K562 (cell line): ENCODE results near the gene PRKACB. TPM values are rescaled to one million over a fixed set of nuclear protein-coding genes. Genes with fewer than 3 reads are reported as not detected.

Experiments used
- ATAC-seq: fragments of 200-7000 bp; cut with Tn5 transposase; 3 replicates; pipeline ENCODE4 v1.9.1; 2020; ENCODE audit warnings: moderate library complexity
- BruUV-seq: library from RNA; stranded (reverse); fragments of 400-500 nt; replicated peaks from 2 replicates; lab custom pipeline; 2021; lab: Mats Ljungman, UMichigan
- CTCF ChIA-PET: fragments of 300-600 bp; formaldehyde crosslinking; extraction: SDS; loops from one replicate; lab custom pipeline; 2021; ENCODE audit warnings: low intra/inter-chr PET ratio; lab: Yijun Ruan, JAX
- POLR2A ChIA-PET: fragments of 300-600, 350-650 bp; sonication (Branson Sonifier 250); formaldehyde crosslinking; extraction: SDS; loops from one replicate; lab custom pipeline; 2021; ENCODE audit warnings: antibody characterized with exemption, inconsistent platforms; lab: Yijun Ruan, JAX
- DNase-seq, 4 experiments: peaks; one replicate each; pipeline versions ENCODE4 v3.0.0 to v3.0.0-alpha.2; 2011 to 2018; ENCODE audit warnings: low spot score in 3 of 4, mixed read lengths in 3 of 4; ENCODE audit errors: extremely low read depth in 1 of 4
- FAIRE-seq: peaks from 2 replicates; lab custom pipeline; 2011; peaks lifted over from hg19 to GRCh38; lab: Jason Lieb, UNC
- H2AFZ ChIP-seq: 2 replicates; pipeline ENCODE4 v1.6.0; 2011; ENCODE audit warnings: low read depth, low read length, control low read depth, inconsistent platforms
- H3K27ac ChIP-seq: fragments of 200-600 bp; 3 replicates; pipeline ENCODE4 v1.8.0; 2011; ENCODE audit warnings: low read depth, mild to moderate bottlenecking, control low read depth, inconsistent platforms, low read length, moderate library complexity, mixed read lengths; ENCODE audit errors: extremely low read depth
- H3K27me3 ChIP-seq, 2 experiments: fragments of 300-600 bp in 1 of 2; 2 replicates in 1 of 2; 3 replicates in 1 of 2; pipeline versions ENCODE4 v1.6.0 to v1.8.0; 2011; ENCODE audit warnings: inconsistent platforms in 2 of 2, low read length in 2 of 2, mild to moderate bottlenecking in 1 of 2, mixed read lengths in 1 of 2, moderate library complexity in 1 of 2; ENCODE audit not compliant: control insufficient read depth in 2 of 2, insufficient read depth in 2 of 2
- H3K36me3 ChIP-seq: fragments of 300-600 bp; 3 replicates; pipeline ENCODE4 v1.8.0; 2011; ENCODE audit warnings: mild to moderate bottlenecking, low read length, inconsistent platforms; ENCODE audit not compliant: control insufficient read depth, insufficient read depth
- H3K4me1 ChIP-seq, 2 experiments: fragments of 200-600 bp in 1 of 2; replicated peaks in 1 of 2; 2 replicates in 1 of 2; 3 replicates in 1 of 2; pipeline versions ENCODE4 v1.5.1 to v1.8.0; 2011; ENCODE audit warnings: inconsistent platforms in 2 of 2, low read length in 2 of 2, mild to moderate bottlenecking in 1 of 2, mixed read lengths in 1 of 2, moderate library complexity in 1 of 2; ENCODE audit not compliant: control insufficient read depth in 2 of 2, insufficient read depth in 2 of 2
- H3K4me2 ChIP-seq: 2 replicates; pipeline ENCODE4 v1.6.1; 2011; ENCODE audit warnings: low read length, control low read depth, inconsistent platforms, mixed read lengths; ENCODE audit not compliant: insufficient read depth
- H3K4me3 ChIP-seq: fragments of 200-600 bp; sonication (generic), shearing (Covaris generic); 2 replicates; pipeline ENCODE4 v1.5.1; 2016; ENCODE audit warnings: control low read depth, inconsistent platforms
- H3K79me2 ChIP-seq: fragments of 200-600 bp; 3 replicates; pipeline ENCODE4 v1.8.0; 2011; ENCODE audit warnings: low read length, inconsistent platforms; ENCODE audit not compliant: control insufficient read depth, insufficient read depth
- H3K9ac ChIP-seq, 2 experiments: 2 replicates each; pipeline versions ENCODE4 v1.6.0 to v1.6.1; 2011; ENCODE audit warnings: low read depth in 2 of 2, low read length in 2 of 2, control low read depth in 1 of 2, inconsistent platforms in 1 of 2, mild to moderate bottlenecking in 1 of 2, mixed read lengths in 1 of 2; ENCODE audit not compliant: insufficient read depth in 1 of 2
- H3K9me1 ChIP-seq: one replicate; pipeline ENCODE4 v1.6.0; 2011; ENCODE audit warnings: inconsistent platforms, mild to moderate bottlenecking, low read length, moderate library complexity; ENCODE audit not compliant: control insufficient read depth, insufficient read depth
- H3K9me3 ChIP-seq: replicated peaks from 2 replicates; pipeline ENCODE4 v1.5.1; 2011; ENCODE audit warnings: low read depth, low read length, inconsistent platforms; ENCODE audit not compliant: control insufficient read depth, insufficient read depth
- H4K20me1 ChIP-seq: replicated peaks from 2 replicates; pipeline ENCODE4 v1.6.1; 2011; ENCODE audit warnings: low read length, inconsistent platforms, mixed read lengths; ENCODE audit not compliant: control insufficient read depth, insufficient read depth
- MED1 ChIP-seq: sonication (generic); formaldehyde crosslinking; IDR thresholded peaks from 2 replicates; pipeline ENCODE4 v1.8.1; 2023; ENCODE audit warnings: missing genetic modification reagents, borderline replicate concordance
- POLR2AphosphoS5 ChIP-seq: IDR thresholded peaks from 2 replicates; pipeline ENCODE4 v1.6.1; 2011; ENCODE audit warnings: mild to moderate bottlenecking, low read depth, low read length, moderate library complexity; ENCODE audit not compliant: control insufficient read depth, insufficient read depth
- SAP30 ChIP-seq: fragments of 200-600 bp; sonication (generic); IDR thresholded peaks from 2 replicates; pipeline ENCODE4 v1.6.1; 2012; ENCODE audit warnings: borderline replicate concordance, low read depth, mild to moderate bottlenecking, moderate library complexity, low read length, control low read depth, inconsistent platforms; ENCODE audit not compliant: insufficient read depth, poor library complexity, severe bottlenecking
- SIN3B ChIP-seq: fragments of 450-650 bp; IDR thresholded peaks from 2 replicates; pipeline ENCODE4 v1.6.1; 2017; ENCODE audit warnings: low read depth, mild to moderate bottlenecking, moderate library complexity
- TAL1 ChIP-seq: fragments of 450-650 bp; IDR thresholded peaks from 2 replicates; pipeline ENCODE4 v1.6.1; 2016; ENCODE audit warnings: mild to moderate bottlenecking
- TBP ChIP-seq: optimal IDR thresholded peaks from 2 replicates; pipeline ENCODE3; 2011; ENCODE audit warnings: low read depth, low read length, improper control_type of control experiment
- TFAM ChIP-seq: fragments of 250-450 bp; sonication (Bioruptor Pico); conservative IDR thresholded peaks from 2 replicates; pipeline ENCODE4 v1.5.0; 2021; ENCODE audit warnings: mild to moderate bottlenecking, moderate library complexity
- TOE1 ChIP-seq, 2 experiments: fragments of 450-650 bp in 1 of 2; sonication (generic) in 1 of 2; formaldehyde crosslinking in 1 of 2; IDR thresholded peaks; 2 replicates each; pipeline versions ENCODE4 v1.7.1 to v1.8.0; 2016 to 2022; ENCODE audit warnings: borderline replicate concordance in 2 of 2, mild to moderate bottlenecking in 2 of 2, antibody characterized with exemption in 1 of 2, inconsistent platforms in 1 of 2, low read depth in 1 of 2, missing genetic modification reagents in 1 of 2, moderate library complexity in 1 of 2
- ZNF589 ChIP-seq: fragments of 200-800 bp; sonication (Bioruptor generic); IDR thresholded peaks from 2 replicates; pipeline ENCODE4 v1.6.1; 2016; ENCODE audit warnings: low read depth, missing genetic modification characterization, missing compliant biosample characterization
- WGBS: fragments of 100-300 bp; shearing (Covaris generic); methylation state at CpG from one replicate; pipeline ENCODE4 v1.1.6; 2016; ENCODE audit warnings: low coverage, mixed read lengths; ENCODE audit not compliant: insufficient coverage; ENCODE audit errors: missing lambda C conversion rate; 5-methylcytosine and 5-hydroxymethylcytosine counted together
- in situ Hi-C: fragments of 300-500 bp; cut with MboI; formaldehyde crosslinking; loops from 4 replicates; pipeline ENCODE4 v1.15.0; 2018; ENCODE audit warnings: inconsistent platforms, mixed read lengths
- intact Hi-C: fragments of 100-400 bp; cut with micrococcal nuclease; formaldehyde crosslinking; loops from 2 replicates; pipeline ENCODE4 v1.14.2; 2022
- polyA plus RNA-seq, 8 experiments: library from polyadenylated mRNA; depleted of rRNA in 4 of 8; stranded (reverse) in 5 of 8; unstranded in 3 of 8; fragments of >200 nt; fragmentation: Nextera tagmentation in 2 of 8; fragmentation: Illumina TruSeq in 1 of 8; extraction: Ambion mirVana in 2 of 8; extraction: Trizol in 1 of 8; gene quantifications; 2 replicates each; pipeline versions ENCODE4 v1.2.1 to v1.2.3, GENCODE V29; 2011 to 2014; ENCODE audit warnings: inconsistent platforms in 1 of 8, missing spikeins in 1 of 8
- total RNA-seq, 7 experiments: library from RNA; depleted of rRNA in 6 of 7; stranded (reverse); fragments of >200 nt in 6 of 7; fragmentation: Illumina TruSeq in 2 of 7; extraction: Trizol in 2 of 7; gene quantifications; 2 replicates each; pipeline versions ENCODE4 v1.2.1 to v1.2.3, GENCODE V29; 2011 to 2021; ENCODE audit warnings: low replicate concordance in 1 of 7

The PRKACB gene
- total and polyA plus RNA-seq, 9 of the 15 experiments (the other 6 are each of a cell fraction or from before 2014, with no cell fraction given): 1.1 to 5.2 (median 2.8) TPM

- H4K20me1 ChIP-seq: no peaks in the 10 kb centered on the region
- 51% methylated on average over 2 of the region's 2 CpGs for WGBS
- no peaks in the 10 kb centered on the region for H3K79me2 ChIP-seq
- ChIA-PET CTCF (no interaction called here), POLR2A (no interaction called here)
- in situ Hi-C loops: no loop called here
- no peak overlapping the region for H2AFZ ChIP-seq
- H3K27me3 ChIP-seq: no peaks in the 10 kb centered on the region
- H3K9ac ChIP-seq: no peak overlapping the region
- DNase-seq (no peak), FAIRE-seq (no peak), ATAC-seq (no peak)
- no peaks in the 10 kb centered on the region; a peak in 1 of 5 replicates for H3K4me1 ChIP-seq
- intact Hi-C loops: no loop called here
- H3K27ac ChIP-seq: no peak overlapping the region
- H3K9me1 ChIP-seq: no peaks in the 10 kb centered on the region
- no peaks in the 10 kb centered on the region for H3K9me3 ChIP-seq
- no peaks in the 10 kb centered on the region for H3K36me3 ChIP-seq
- no peak overlapping the region for H3K4me2 ChIP-seq
- BruUV-seq: no TSS peak
- TF ChIP-seq SIN3B (no peak), TBP (no peak), ZNF589 (CRISPR knock-in tag) (no peak), TAL1 (no peak), TFAM (no peak), MED1 (CRISPR knock-in tag) (no peak), TOE1 (IDR thresholded peaks at IDR 0.05; ENCODE audit: borderline replicate concordance) (no peak), TOE1 (CRISPR knock-in tag; IDR thresholded peaks at IDR 0.05; ENCODE audit: borderline replicate concordance, low read depth) (no peak), POLR2AphosphoS5 (no peak), SAP30 (no peak)
- no peak overlapping the region for H3K4me3 ChIP-seq
Observed at GRCh38 chr1:84259376-84259775, 115.3 kb downstream of the PRKACB start.
